Activated CD4-positive, CD25-positive, alpha-beta regulatory T cell treated with anti-CD3 and anti-CD28 coated beads, Interleukin-2, amount 50 U/mL, for 16 hours (primary cell): ENCODE data around the gene ELOVL7.
"Not testable (repeated sequence)": the region's sequence is repeated elsewhere in the genome, so short reads cannot be mapped to it uniquely, and the experiment has no call there.

Experiments
- DNase-seq: peaks from one replicate; pipeline ENCODE4 v3.0.0-alpha.2; 2020; ENCODE audit warnings: low read depth, low spot score

ELOVL7 gene

DNA sequence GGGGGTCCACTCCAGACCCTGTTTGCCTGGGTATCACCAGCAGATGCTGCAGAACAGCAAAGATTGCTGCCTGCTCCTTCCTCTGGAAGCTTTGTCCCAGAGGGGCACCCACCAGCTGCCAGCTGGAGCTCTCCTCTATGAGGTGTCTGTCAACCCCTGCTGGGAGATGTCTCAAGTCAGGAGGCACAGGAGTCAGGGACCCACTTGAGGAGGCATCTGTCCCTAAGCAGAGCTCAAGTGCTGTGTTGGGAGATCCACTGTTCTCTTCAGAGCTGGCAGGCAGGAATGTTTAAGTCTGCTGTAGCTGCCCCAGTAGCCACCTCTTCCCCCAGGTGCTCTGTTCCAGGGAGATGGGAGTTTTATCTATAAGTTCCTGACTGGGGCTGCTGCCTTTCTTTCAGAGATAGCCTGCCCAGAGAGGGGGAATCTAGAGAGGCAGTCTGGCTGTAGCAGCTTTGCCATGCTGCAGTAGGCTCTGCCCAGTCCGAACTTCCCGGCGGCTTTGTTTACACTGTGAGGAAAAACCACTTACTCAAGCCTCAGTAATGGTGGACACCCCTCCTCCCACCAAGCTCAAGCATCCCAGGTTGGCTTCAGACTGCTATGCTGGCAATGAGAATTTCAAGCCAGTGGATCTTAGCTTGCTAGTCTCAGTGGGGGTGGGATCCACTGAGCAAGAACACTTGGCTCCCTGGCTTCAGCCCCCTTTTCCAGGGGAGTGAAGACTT is 128.7 kb downstream of the ELOVL7 start:
- not testable (repeated sequence) for DNase-seq

GRCh38 chr5:60712950-60713349 is 131.1 kb downstream of the ELOVL7 start:
- no peak for DNase-seq

GRCh38 chr5:60711892-60712291 is 132.2 kb downstream of the ELOVL7 start:
- DNase-seq, result not testable (repeated sequence)

DNA sequence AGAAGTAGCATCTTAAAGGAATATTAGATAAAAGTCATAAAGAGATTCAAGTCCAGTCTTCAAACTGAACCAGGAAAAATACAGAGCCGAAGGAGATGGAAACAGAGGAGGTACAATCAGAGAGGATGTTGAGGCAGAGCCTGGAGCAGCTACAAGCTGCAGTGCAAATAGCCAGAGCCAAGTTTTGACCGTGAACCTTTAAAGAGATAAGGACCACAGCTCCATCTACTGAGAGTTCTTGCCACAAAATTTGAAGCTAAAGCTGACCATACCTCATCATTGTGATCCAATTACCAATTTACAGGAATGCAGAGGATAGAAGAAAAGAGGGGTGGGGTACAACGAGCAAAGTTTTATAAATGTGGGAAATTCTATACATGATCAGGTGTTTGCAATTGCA is 133.7 kb downstream of the ELOVL7 start:
- DNase-seq, result no peak

- DNase-seq, result no peak
These were observed 138.9 kb downstream of the ELOVL7 start for GRCh38 chr5:60705144-60705543.

- DNase-seq, result no peak
These were observed 140.1 kb downstream of the ELOVL7 start for GRCh38 chr5:60703944-60704343.
